A549 (cell line): Measurements from ENCODE around the gene ALOX5. TPM values are rescaled to one million over a fixed set of nuclear protein-coding genes. Genes with fewer than 3 reads are reported as not detected.

ENCODE experiments used
- ATAC-seq, 2 experiments: fragments of 200-7000 bp in 1 of 2; fragments of >200 bp in 1 of 2; cut with Nextera tagmentation in 1 of 2; cut with Tn5 transposase in 1 of 2; 3 replicates each; pipeline versions ENCODE4 v1.8.0 to v1.9.1; 2018 to 2020; ENCODE audit warnings: mild to moderate bottlenecking in 1 of 2, moderate library complexity in 1 of 2
- CTCF ChIA-PET: fragments of 300-600 bp; sonication (Branson Sonifier 250); formaldehyde crosslinking; extraction: SDS; loops from one replicate; lab custom pipeline; 2021; ENCODE audit warnings: antibody characterized with exemption, inconsistent platforms; lab: Yijun Ruan, JAX
- POLR2A ChIA-PET: fragments of 350-600 bp; formaldehyde crosslinking; extraction: SDS; loops from one replicate; lab custom pipeline; 2021; ENCODE audit warnings: antibody characterized with exemption, inconsistent platforms; lab: Yijun Ruan, JAX
- DNase-seq, 2 experiments: peaks; one replicate each; pipeline versions ENCODE4 v3.0.0 to v3.0.0-alpha.2; 2011 to 2016; ENCODE audit warnings: low read depth in 1 of 2, low spot score in 1 of 2
- FAIRE-seq: peaks from 2 replicates; lab custom pipeline; 2011; peaks lifted over from hg19 to GRCh38; lab: Jason Lieb, UNC
- H3K27ac ChIP-seq, 2 experiments: fragments of >200 bp; sonication (Bioruptor Twin); formaldehyde crosslinking; 3 replicates each; pipeline ENCODE4 v1.5.1; 2016 to 2017
- H3K4me1 ChIP-seq: fragments of >200 bp; sonication (Bioruptor Twin); formaldehyde crosslinking; 3 replicates; pipeline ENCODE4 v1.6.1; 2016
- H3K4me2 ChIP-seq: fragments of >200 bp; sonication (Bioruptor Twin); formaldehyde crosslinking; 3 replicates; pipeline ENCODE4 v1.6.1; 2016
- H3K4me3 ChIP-seq: fragments of >200 bp; sonication (Bioruptor Twin); formaldehyde crosslinking; 3 replicates; pipeline ENCODE4 v1.5.1; 2016
- H3K9me3 ChIP-seq: fragments of >200 bp; sonication (Bioruptor Twin); formaldehyde crosslinking; 3 replicates; pipeline ENCODE4 v1.6.1; 2016
- CBX2 ChIP-seq: fragments of 200-600 bp; sonication (generic); IDR thresholded peaks from 2 replicates; pipeline ENCODE4 v1.6.1; 2016; ENCODE audit warnings: low read depth, mild to moderate bottlenecking, borderline replicate concordance
- CHD2 ChIP-seq: fragments of 150-350 bp; IDR thresholded peaks from 2 replicates; pipeline ENCODE4 v1.6.1; 2014; ENCODE audit warnings: low read length; ENCODE audit not compliant: partially characterized antibody
- EP300 ChIP-seq, 2 experiments: fragments of >200 bp; sonication (Bioruptor Twin); formaldehyde crosslinking; IDR thresholded peaks; 2 replicates in 1 of 2; 3 replicates in 1 of 2; pipeline ENCODE4 v1.6.1; 2016 to 2017
- FOSL2 ChIP-seq, 2 experiments: fragments of 450-650 bp in 1 of 2; fragments of >200 bp in 1 of 2; sonication (Bioruptor Twin) in 1 of 2; formaldehyde crosslinking; IDR thresholded peaks; 2 replicates each; pipeline versions ENCODE4 v1.5.0 to v1.6.1; 2016 to 2020; ENCODE audit warnings: mild to moderate bottlenecking in 1 of 2, moderate library complexity in 1 of 2
- FOXS1 ChIP-seq: fragments of 250-450 bp; sonication (Bioruptor Pico); IDR thresholded peaks from 2 replicates; pipeline ENCODE4 v1.5.0; 2020; ENCODE audit warnings: mild to moderate bottlenecking, moderate library complexity
- JUNB ChIP-seq: fragments of >200 bp; sonication (Bioruptor Twin); formaldehyde crosslinking; IDR thresholded peaks from 2 replicates; pipeline ENCODE4 v1.6.1; 2016
- KDM5A ChIP-seq: fragments of 200-600 bp; sonication (generic); IDR thresholded peaks from 2 replicates; pipeline ENCODE4 v1.6.1; 2016; ENCODE audit warnings: antibody characterized with exemption, mild to moderate bottlenecking
- MAZ ChIP-seq: fragments of 150-350 bp; IDR thresholded peaks from 2 replicates; pipeline ENCODE4 v1.6.1; 2014; ENCODE audit warnings: antibody characterized with exemption, low read depth, low read length, borderline replicate concordance
- MYC ChIP-seq: IDR thresholded peaks from 2 replicates; pipeline ENCODE4 v1.6.1; 2012; ENCODE audit warnings: mild to moderate bottlenecking, inconsistent platforms, low read length, improper control_type of control experiment, borderline replicate concordance
- NR3C1 ChIP-seq: fragments of >200 bp; sonication (Bioruptor Twin); formaldehyde crosslinking; IDR thresholded peaks from 3 replicates; pipeline ENCODE4 v1.6.1; 2017
- POLR2AphosphoS2 ChIP-seq: conservative IDR thresholded peaks from 2 replicates; pipeline ENCODE4 v1.6.1; 2012; ENCODE audit warnings: low read length, improper control_type of control experiment, inconsistent platforms
- RCOR1 ChIP-seq: fragments of 150-350 bp; IDR thresholded peaks from 2 replicates; pipeline ENCODE4 v1.6.1; 2014; ENCODE audit warnings: antibody characterized with exemption, low read length, low read depth
- TP53 ChIP-seq: fragments of 250-450 bp; sonication (Bioruptor Pico); IDR thresholded peaks from 2 replicates; pipeline ENCODE4 v1.5.0; 2021; ENCODE audit warnings: mild to moderate bottlenecking, moderate library complexity
- ZC3H11A ChIP-seq: fragments of 450-650 bp; IDR thresholded peaks from 2 replicates; pipeline ENCODE4 v1.6.1; 2014; ENCODE audit warnings: antibody characterized with exemption, mild to moderate bottlenecking
- ZFP36 ChIP-seq: fragments of 450-650 bp; IDR thresholded peaks from 2 replicates; pipeline ENCODE4 v1.6.1; 2014; ENCODE audit warnings: borderline replicate concordance; ENCODE audit not compliant: partially characterized antibody
- ZSCAN20 ChIP-seq: fragments of 250-450 bp; sonication (Bioruptor Pico); IDR thresholded peaks from 2 replicates; pipeline ENCODE4 v1.8.0; 2022; ENCODE audit warnings: mild to moderate bottlenecking, moderate library complexity
- WGBS: methylation state at CpG from one replicate; pipeline ENCODE4 v1.1.6; 2017; ENCODE audit errors: missing lambda C conversion rate; 5-methylcytosine and 5-hydroxymethylcytosine counted together
- polyA plus RNA-seq, 4 experiments: library from polyadenylated mRNA; depleted of rRNA in 3 of 4; stranded (reverse); fragments of >200 nt; fragmentation: RNase III in 1 of 4; extraction: RNeasy Plus Mini Kit Qiagen cat#74134 plus additional on column Dnase treatment in 1 of 4; gene quantifications; 2 replicates in 3 of 4; 3 replicates in 1 of 4; pipeline ENCODE4 v1.2.3, GENCODE V29; 2011 to 2017
- TF ChIP-seq, protein P1 (sequence below): fragments of >200 bp; sonication (Bioruptor Twin); formaldehyde crosslinking; IDR thresholded peaks from 2 replicates; pipeline ENCODE4 v1.6.1; 2016
- TF ChIP-seq, protein P2 (sequence below): IDR thresholded peaks from 2 replicates; pipeline ENCODE4 v1.6.1; 2012
- TF ChIP-seq, protein P3 (sequence below): fragments of 250-450 bp; sonication (Bioruptor Pico); IDR thresholded peaks from 2 replicates; pipeline ENCODE4 v1.5.0; 2021; ENCODE audit warnings: mild to moderate bottlenecking, moderate library complexity, borderline replicate concordance

The ALOX5 gene
- polyA plus RNA-seq, 2 of the 4 experiments (the other 2 are of a cell fraction): 0.18 to 0.40 TPM

DNA sequence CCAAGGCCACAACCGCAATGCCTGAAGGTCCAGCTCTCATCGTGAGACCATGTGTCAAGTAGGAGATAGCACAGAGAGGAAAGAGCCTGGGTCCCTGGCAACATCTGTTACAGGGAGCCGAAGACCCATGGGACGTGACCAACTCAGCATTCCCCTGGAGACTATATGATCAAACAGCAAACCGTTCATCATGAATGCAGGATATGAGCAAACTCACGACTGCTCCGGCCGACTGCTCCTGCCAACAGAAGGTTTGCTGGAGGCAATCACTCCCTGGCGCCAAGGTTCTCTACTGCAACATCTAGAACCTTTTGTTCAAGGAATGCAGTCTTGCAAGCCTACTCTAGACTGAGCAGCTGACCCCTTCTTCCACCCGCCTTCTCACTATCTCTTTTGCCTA lies 114.3 kb downstream of the ALOX5 start (continued):
- TF ChIP-seq ZSCAN20 (CRISPR knock-in tag): no peak
- no peak for TF ChIP-seq ZFP36
- TF ChIP-seq EP300 (IDR thresholded peaks at IDR 0.05): no peak
- TF ChIP-seq, all 56 proteins: peak for 0

DNA sequence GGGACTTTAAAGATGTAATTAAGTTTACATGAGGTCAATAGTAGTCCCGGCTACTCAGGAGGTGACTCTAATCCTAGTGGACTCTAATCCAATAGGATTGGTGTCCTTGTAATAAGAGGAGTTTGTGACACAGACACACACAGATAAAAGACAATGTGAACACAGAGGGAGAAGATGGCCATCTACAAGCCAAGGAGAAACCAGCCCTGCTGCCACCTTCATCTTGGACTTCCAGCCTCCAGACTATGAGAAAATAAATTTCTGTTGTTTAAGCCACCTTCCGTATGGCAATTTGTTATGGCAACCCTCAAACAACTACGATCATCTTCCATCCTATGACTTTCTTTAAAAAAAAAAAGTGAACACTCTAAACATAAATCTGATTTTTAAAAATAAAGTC lies 116.3 kb downstream of the ALOX5 start:
- ATAC-seq (no peak), DNase-seq (no peak), FAIRE-seq (no peak)
- POLR2A ChIA-PET: no interaction called here
- Histone ChIP-seq H3K4me3 (no peak overlapping the region), H3K27ac (no peak overlapping the region), H3K4me2 (no peak overlapping the region), H3K9me3 (peaks cover 6% of the 10 kb centered on the region; the same call in 1 of the 3 replicates), H3K4me1 (no peaks in the 10 kb centered on the region)
- WGBS: 76% methylated on average over 3 of the region's 3 CpGs
- TF ChIP-seq ZC3H11A: no peak
- TF ChIP-seq CBX2: no peak
- TF ChIP-seq FOXS1: no peak
- TF ChIP-seq NR3C1: no peak
- TF ChIP-seq, protein P1, sequence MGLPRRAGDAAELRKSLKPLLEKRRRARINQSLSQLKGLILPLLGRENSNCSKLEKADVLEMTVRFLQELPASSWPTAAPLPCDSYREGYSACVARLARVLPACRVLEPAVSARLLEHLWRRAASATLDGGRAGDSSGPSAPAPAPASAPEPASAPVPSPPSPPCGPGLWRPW: no peak
- no peak for TF ChIP-seq MYC
- no peak for TF ChIP-seq ZFP36
- no peak for TF ChIP-seq KDM5A
- TF ChIP-seq POLR2AphosphoS2: no peak
- TF ChIP-seq, protein P2, sequence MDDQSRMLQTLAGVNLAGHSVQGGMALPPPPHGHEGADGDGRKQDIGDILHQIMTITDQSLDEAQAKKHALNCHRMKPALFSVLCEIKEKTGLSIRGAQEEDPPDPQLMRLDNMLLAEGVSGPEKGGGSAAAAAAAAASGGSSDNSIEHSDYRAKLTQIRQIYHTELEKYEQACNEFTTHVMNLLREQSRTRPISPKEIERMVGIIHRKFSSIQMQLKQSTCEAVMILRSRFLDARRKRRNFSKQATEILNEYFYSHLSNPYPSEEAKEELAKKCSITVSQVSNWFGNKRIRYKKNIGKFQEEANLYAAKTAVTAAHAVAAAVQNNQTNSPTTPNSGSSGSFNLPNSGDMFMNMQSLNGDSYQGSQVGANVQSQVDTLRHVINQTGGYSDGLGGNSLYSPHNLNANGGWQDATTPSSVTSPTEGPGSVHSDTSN: no peak
- TF ChIP-seq FOSL2 (IDR thresholded peaks at IDR 0.05): no peak
- TF ChIP-seq FOSL2 (CRISPR knock-in tag; IDR thresholded peaks at IDR 0.05): no peak
- TF ChIP-seq JUNB: no peak
- TF ChIP-seq MAZ: no peak
- TF ChIP-seq RCOR1: no peak
- no peak for TF ChIP-seq CHD2
- no peak for TF ChIP-seq TP53 (CRISPR knock-in tag)
- CTCF ChIA-PET: no interaction called here

- ChIA-PET POLR2A (no interaction called here), CTCF (no interaction called here)
- FAIRE-seq (no peak), DNase-seq (no peak), ATAC-seq (no peak)
- TF ChIP-seq, protein P3, sequence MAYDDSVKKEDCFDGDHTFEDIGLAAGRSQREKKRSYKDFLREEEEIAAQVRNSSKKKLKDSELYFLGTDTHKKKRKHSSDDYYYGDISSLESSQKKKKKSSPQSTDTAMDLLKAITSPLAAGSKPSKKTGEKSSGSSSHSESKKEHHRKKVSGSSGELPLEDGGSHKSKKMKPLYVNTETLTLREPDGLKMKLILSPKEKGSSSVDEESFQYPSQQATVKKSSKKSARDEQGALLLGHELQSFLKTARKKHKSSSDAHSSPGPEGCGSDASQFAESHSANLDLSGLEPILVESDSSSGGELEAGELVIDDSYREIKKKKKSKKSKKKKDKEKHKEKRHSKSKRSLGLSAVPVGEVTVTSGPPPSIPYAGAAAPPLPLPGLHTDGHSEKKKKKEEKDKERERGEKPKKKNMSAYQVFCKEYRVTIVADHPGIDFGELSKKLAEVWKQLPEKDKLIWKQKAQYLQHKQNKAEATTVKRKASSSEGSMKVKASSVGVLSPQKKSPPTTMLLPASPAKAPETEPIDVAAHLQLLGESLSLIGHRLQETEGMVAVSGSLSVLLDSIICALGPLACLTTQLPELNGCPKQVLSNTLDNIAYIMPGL (CRISPR knock-in tag): no peak
- TF ChIP-seq FOSL2 (IDR thresholded peaks at IDR 0.05) (no peak), FOSL2 (CRISPR knock-in tag; IDR thresholded peaks at IDR 0.05) (peak; percentile 27; the same call in 1 of the 2 replicates)
- 66% methylated on average over 7 of the region's 7 CpGs for WGBS
- no peak overlapping the region for H3K4me2 ChIP-seq
- peaks cover 13% of the 10 kb centered on the region; the same call in 2 of the 3 replicates for H3K9me3 ChIP-seq
- no peak overlapping the region for H3K27ac ChIP-seq
- H3K4me3 ChIP-seq: no peak overlapping the region
- no peaks in the 10 kb centered on the region for H3K4me1 ChIP-seq
Observed at GRCh38 chr10:45491061-45491460, 117.0 kb downstream of the ALOX5 start.

Other genes with a start within 250 kb of the ALOX5 start
- gene OR13A1, start 58.6 kb upstream of the ALOX5 start, polyA plus RNA-seq (2011; rRNA removed): 0.04 TPM in 1 of 2 replicates, not detected in the other
- gene OR13A1, start 58.6 kb upstream of the ALOX5 start, polyA plus RNA-seq (2017; fragmentation: RNase III; extraction: RNeasy Plus Mini Kit Qiagen cat#74134 plus additional on column Dnase treatment): not detected in 3 replicates